HEK293 (cell line): ENCODE results near the gene SMIM5.

Source experiments
- FEZF1 ChIP-seq: fragments of 450-650 bp; formaldehyde crosslinking; IDR thresholded peaks from 2 replicates; pipeline ENCODE4 v1.5.1; 2016; ENCODE audit warnings: missing biosample characterization, missing genetic modification characterization
- GLI2 ChIP-seq: fragments of 450-650 bp; formaldehyde crosslinking; IDR thresholded peaks from 2 replicates; pipeline ENCODE4; 2017; ENCODE audit warnings: missing biosample characterization, missing genetic modification characterization, low read depth, borderline replicate concordance
- GLIS1 ChIP-seq: fragments of 450-650 bp; formaldehyde crosslinking; IDR thresholded peaks from 2 replicates; pipeline ENCODE4 v1.5.1; 2016; ENCODE audit warnings: missing biosample characterization, missing genetic modification characterization
- HOXC10 ChIP-seq: sonication (generic); formaldehyde crosslinking; IDR thresholded peaks from 2 replicates; pipeline ENCODE4 v1.8.1; 2023; ENCODE audit warnings: mild to moderate bottlenecking, missing genetic modification reagents
- IKZF3 ChIP-seq: fragments of 450-650 bp; IDR thresholded peaks from 2 replicates; pipeline ENCODE4 v1.5.0; 2018; ENCODE audit warnings: missing biosample characterization, mild to moderate bottlenecking, missing genetic modification characterization, moderate library complexity
- KLF16 ChIP-seq: fragments of 450-650 bp; formaldehyde crosslinking; IDR thresholded peaks from 2 replicates; pipeline ENCODE4 v1.5.1; 2017; ENCODE audit warnings: missing biosample characterization, missing genetic modification characterization
- KLF9 ChIP-seq: fragments of 450-650 bp; formaldehyde crosslinking; IDR thresholded peaks from 2 replicates; pipeline ENCODE4 v1.5.1; 2016; ENCODE audit warnings: missing biosample characterization, missing genetic modification characterization, low read depth
- MEIS1 ChIP-seq: sonication (generic); formaldehyde crosslinking; IDR thresholded peaks from 2 replicates; pipeline ENCODE4 v1.8.1; 2022; ENCODE audit warnings: missing genetic modification reagents, mild to moderate bottlenecking, borderline replicate concordance
- OSR2 ChIP-seq: fragments of 450-650 bp; formaldehyde crosslinking; IDR thresholded peaks from 2 replicates; pipeline ENCODE4 v1.5.1; 2016; ENCODE audit warnings: missing biosample characterization, missing genetic modification characterization
- PRDM10 ChIP-seq: fragments of 450-650 bp; formaldehyde crosslinking; IDR thresholded peaks from 2 replicates; pipeline ENCODE4 v1.5.1; 2016; ENCODE audit warnings: missing biosample characterization, missing genetic modification characterization
- SP7 ChIP-seq: fragments of 450-650 bp; formaldehyde crosslinking; IDR thresholded peaks from 2 replicates; pipeline ENCODE4 v1.5.1; 2016; ENCODE audit warnings: missing biosample characterization, missing genetic modification characterization
- ZBTB6 ChIP-seq: fragments of 450-650 bp; formaldehyde crosslinking; IDR thresholded peaks from 2 replicates; pipeline ENCODE4 v1.5.1; 2017; ENCODE audit warnings: missing biosample characterization, missing genetic modification characterization
- ZNF140 ChIP-seq: fragments of 450-650 bp; formaldehyde crosslinking; IDR thresholded peaks from 2 replicates; pipeline ENCODE4 v1.5.1; 2016; ENCODE audit warnings: missing biosample characterization, missing genetic modification characterization
- ZNF266 ChIP-seq: fragments of 450-650 bp; formaldehyde crosslinking; IDR thresholded peaks from 2 replicates; pipeline ENCODE4 v1.5.1; 2016; ENCODE audit warnings: missing biosample characterization, missing genetic modification characterization, low read depth
- ZNF596 ChIP-seq: fragments of 450-650 bp; IDR thresholded peaks from 2 replicates; pipeline ENCODE4 v1.5.0; 2018; ENCODE audit warnings: missing biosample characterization, mild to moderate bottlenecking, missing genetic modification characterization, moderate library complexity
- ZNF600 ChIP-seq: fragments of 450-650 bp; formaldehyde crosslinking; IDR thresholded peaks from 2 replicates; pipeline ENCODE4 v1.5.1; 2016; ENCODE audit warnings: missing biosample characterization, missing genetic modification characterization
- ZNF623 ChIP-seq: fragments of 450-650 bp; formaldehyde crosslinking; IDR thresholded peaks from 2 replicates; pipeline ENCODE4 v1.5.1; 2016; ENCODE audit warnings: missing biosample characterization, missing genetic modification characterization
- ZNF626 ChIP-seq: fragments of 450-650 bp; sonication (Bioruptor Pico); formaldehyde crosslinking; IDR thresholded peaks from 2 replicates; pipeline ENCODE4 v1.5.1; 2018; ENCODE audit warnings: missing biosample characterization, missing genetic modification characterization, inconsistent platforms
- ZNF707 ChIP-seq: fragments of 450-650 bp; formaldehyde crosslinking; IDR thresholded peaks from 2 replicates; pipeline ENCODE4 v1.5.1; 2016; ENCODE audit warnings: missing biosample characterization, missing genetic modification characterization
- ZNF777 ChIP-seq: fragments of 450-650 bp; formaldehyde crosslinking; IDR thresholded peaks from 2 replicates; pipeline ENCODE4 v1.5.1; 2017; ENCODE audit warnings: missing biosample characterization, missing genetic modification characterization, borderline replicate concordance
- TF ChIP-seq, protein P1 (sequence below): fragments of 450-650 bp; formaldehyde crosslinking; IDR thresholded peaks from 2 replicates; pipeline ENCODE4 v1.5.1; 2017; ENCODE audit warnings: missing biosample characterization, mild to moderate bottlenecking, missing genetic modification characterization, moderate library complexity
- TF ChIP-seq, protein P2 (sequence below): fragments of 450-650 bp; formaldehyde crosslinking; IDR thresholded peaks from 2 replicates; pipeline ENCODE4 v1.5.1; 2016; ENCODE audit warnings: missing biosample characterization, missing genetic modification characterization
- TF ChIP-seq, protein P3 (sequence below): fragments of 450-650 bp; formaldehyde crosslinking; IDR thresholded peaks from 2 replicates; pipeline ENCODE4 v1.5.1; 2016; ENCODE audit warnings: missing biosample characterization, missing genetic modification characterization
- TF ChIP-seq, protein P4 (sequence below): fragments of 450-650 bp; formaldehyde crosslinking; optimal IDR thresholded peaks from 2 replicates; pipeline ENCODE3; 2016; ENCODE audit warnings: missing biosample characterization, mild to moderate bottlenecking, missing genetic modification characterization
- TF ChIP-seq, protein P5 (sequence below): fragments of 450-650 bp; formaldehyde crosslinking; IDR thresholded peaks from 2 replicates; pipeline ENCODE4 v1.5.1; 2016; ENCODE audit warnings: missing biosample characterization, missing genetic modification characterization

Gene SMIM5

GRCh38 chr17:75589012-75589918, 44.0 kb upstream of the SMIM5 start (continued):
- no peak for TF ChIP-seq ZNF623 (tag by site-specific recombination)
- no peak for TF ChIP-seq HOXC10 (CRISPR knock-in tag)
- no peak for TF ChIP-seq ZNF266 (tag by site-specific recombination)
- TF ChIP-seq, protein P1, sequence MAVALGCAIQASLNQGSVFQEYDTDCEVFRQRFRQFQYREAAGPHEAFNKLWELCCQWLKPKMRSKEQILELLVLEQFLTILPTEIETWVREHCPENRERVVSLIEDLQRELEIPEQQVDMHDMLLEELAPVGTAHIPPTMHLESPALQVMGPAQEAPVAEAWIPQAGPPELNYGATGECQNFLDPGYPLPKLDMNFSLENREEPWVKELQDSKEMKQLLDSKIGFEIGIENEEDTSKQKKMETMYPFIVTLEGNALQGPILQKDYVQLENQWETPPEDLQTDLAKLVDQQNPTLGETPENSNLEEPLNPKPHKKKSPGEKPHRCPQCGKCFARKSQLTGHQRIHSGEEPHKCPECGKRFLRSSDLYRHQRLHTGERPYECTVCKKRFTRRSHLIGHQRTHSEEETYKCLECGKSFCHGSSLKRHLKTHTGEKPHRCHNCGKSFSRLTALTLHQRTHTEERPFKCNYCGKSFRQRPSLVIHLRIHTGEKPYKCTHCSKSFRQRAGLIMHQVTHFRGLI (tag by site-specific recombination): no peak
- TF ChIP-seq ZNF626 (tag by site-specific recombination): no peak
- no peak for TF ChIP-seq GLI2 (tag by site-specific recombination)
- peak; percentile 37 for TF ChIP-seq IKZF3 (tag by site-specific recombination)
- TF ChIP-seq GLIS1 (tag by site-specific recombination): peak; percentile 70
- TF ChIP-seq, protein P2, sequence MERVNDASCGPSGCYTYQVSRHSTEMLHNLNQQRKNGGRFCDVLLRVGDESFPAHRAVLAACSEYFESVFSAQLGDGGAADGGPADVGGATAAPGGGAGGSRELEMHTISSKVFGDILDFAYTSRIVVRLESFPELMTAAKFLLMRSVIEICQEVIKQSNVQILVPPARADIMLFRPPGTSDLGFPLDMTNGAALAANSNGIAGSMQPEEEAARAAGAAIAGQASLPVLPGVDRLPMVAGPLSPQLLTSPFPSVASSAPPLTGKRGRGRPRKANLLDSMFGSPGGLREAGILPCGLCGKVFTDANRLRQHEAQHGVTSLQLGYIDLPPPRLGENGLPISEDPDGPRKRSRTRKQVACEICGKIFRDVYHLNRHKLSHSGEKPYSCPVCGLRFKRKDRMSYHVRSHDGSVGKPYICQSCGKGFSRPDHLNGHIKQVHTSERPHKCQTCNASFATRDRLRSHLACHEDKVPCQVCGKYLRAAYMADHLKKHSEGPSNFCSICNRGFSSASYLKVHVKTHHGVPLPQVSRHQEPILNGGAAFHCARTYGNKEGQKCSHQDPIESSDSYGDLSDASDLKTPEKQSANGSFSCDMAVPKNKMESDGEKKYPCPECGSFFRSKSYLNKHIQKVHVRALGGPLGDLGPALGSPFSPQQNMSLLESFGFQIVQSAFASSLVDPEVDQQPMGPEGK (tag by site-specific recombination): 0 out of 2 replicates have a peak, but pooled peaks have one; percentile 55
- TF ChIP-seq ZNF140 (tag by site-specific recombination): no peak
- TF ChIP-seq, protein P3, sequence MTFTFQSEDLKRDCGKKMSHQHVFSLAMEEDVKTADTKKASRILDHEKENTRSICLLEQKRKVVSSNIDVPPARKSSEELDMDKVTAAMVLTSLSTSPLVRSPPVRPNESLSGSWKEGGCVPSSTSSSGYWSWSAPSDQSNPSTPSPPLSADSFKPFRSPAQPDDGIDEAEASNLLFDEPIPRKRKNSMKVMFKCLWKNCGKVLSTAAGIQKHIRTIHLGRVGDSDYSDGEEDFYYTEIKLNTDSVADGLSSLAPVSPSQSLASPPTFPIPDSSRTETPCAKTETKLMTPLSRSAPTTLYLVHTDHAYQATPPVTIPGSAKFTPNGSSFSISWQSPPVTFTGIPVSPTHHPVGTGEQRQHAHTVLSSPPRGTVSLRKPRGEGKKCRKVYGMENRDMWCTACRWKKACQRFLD (tag by site-specific recombination): no peak
- no peak for TF ChIP-seq MEIS1
- peak; percentile 37; the same call in 1 of the 2 replicates for TF ChIP-seq ZBTB6
- TF ChIP-seq OSR2 (tag by site-specific recombination): no peak
- TF ChIP-seq, protein P4, sequence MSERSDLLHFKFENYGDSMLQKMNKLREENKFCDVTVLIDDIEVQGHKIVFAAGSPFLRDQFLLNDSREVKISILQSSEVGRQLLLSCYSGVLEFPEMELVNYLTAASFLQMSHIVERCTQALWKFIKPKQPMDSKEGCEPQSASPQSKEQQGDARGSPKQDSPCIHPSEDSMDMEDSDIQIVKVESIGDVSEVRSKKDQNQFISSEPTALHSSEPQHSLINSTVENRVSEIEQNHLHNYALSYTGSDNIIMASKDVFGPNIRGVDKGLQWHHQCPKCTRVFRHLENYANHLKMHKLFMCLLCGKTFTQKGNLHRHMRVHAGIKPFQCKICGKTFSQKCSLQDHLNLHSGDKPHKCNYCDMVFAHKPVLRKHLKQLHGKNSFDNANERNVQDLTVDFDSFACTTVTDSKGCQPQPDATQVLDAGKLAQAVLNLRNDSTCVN: peak; percentile 61
- TF ChIP-seq PRDM10: peak; percentile 65
- TF ChIP-seq ZNF600: no peak
- no peak for TF ChIP-seq ZNF596 (tag by site-specific recombination)
- TF ChIP-seq KLF16 (tag by site-specific recombination): no peak
- no peak for TF ChIP-seq ZNF707 (tag by site-specific recombination)
- TF ChIP-seq SP7: 0 out of 2 replicates have a peak, but pooled peaks have one; percentile 24
- TF ChIP-seq, protein P5, sequence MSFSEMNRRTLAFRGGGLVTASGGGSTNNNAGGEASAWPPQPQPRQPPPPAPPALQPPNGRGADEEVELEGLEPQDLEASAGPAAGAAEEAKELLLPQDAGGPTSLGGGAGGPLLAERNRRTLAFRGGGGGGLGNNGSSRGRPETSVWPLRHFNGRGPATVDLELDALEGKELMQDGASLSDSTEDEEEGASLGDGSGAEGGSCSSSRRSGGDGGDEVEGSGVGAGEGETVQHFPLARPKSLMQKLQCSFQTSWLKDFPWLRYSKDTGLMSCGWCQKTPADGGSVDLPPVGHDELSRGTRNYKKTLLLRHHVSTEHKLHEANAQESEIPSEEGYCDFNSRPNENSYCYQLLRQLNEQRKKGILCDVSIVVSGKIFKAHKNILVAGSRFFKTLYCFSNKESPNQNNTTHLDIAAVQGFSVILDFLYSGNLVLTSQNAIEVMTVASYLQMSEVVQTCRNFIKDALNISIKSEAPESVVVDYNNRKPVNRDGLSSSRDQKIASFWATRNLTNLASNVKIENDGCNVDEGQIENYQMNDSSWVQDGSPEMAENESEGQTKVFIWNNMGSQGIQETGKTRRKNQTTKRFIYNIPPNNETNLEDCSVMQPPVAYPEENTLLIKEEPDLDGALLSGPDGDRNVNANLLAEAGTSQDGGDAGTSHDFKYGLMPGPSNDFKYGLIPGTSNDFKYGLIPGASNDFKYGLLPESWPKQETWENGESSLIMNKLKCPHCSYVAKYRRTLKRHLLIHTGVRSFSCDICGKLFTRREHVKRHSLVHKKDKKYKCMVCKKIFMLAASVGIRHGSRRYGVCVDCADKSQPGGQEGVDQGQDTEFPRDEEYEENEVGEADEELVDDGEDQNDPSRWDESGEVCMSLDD (tag by site-specific recombination): no peak
- no peak for TF ChIP-seq FEZF1
- TF ChIP-seq KLF9: peak; percentile 86
- no peak for TF ChIP-seq ZNF777 (tag by site-specific recombination)
